ENCODE results near the gene DNMT3A.

DNA sequence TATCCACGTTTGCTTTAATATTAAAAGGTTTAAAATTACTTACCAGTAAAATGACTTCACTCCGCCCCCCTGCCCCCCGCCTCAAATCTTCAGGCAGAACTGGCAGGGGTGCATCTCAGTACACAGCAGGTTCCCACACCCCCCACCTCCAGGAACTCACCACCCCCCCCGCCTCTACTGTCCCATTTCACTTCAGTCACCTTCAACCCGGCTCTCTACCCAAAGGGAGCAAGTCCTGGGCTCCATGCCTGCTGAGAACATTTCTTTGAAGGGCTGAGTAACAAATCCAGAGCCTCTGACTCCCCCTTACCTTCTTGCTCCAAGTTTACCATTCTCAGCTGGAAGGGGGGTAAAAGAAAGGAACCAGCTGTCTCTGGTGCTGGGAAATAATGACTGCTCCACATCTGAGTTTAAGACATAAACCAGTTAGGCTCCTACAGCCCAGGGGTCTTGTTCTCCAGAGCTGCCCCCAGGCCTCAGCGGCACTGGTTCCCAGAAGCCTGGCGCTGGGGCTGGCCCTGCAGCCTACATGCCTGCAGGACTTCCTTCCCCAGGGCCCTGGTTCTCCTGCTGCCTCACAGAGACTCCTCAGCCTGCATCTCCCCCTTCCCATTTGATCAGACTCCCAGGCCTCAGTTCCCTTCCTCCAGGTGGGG, 42.8 kb downstream of the DNMT3A start:
- TF ChIP-seq CTCF (IDR thresholded peaks at IDR 0.05 in 4 of 5, conservative IDR thresholded peaks at IDR 0.05 in 1 of 5) (no peak), POLR2A (IDR thresholded peaks at IDR 0.05) (no peak)
